Activated naive CD4-positive, alpha-beta T cell treated with anti-CD3 and anti-CD28 coated beads, Interleukin-2, amount 10 ng/mL, durations not matched to agents 7 days and 5 days (primary cell): ENCODE results near the gene ITK.

Experiments used
- CTCF ChIA-PET: fragments of 350-600 bp; sonication (Branson Sonifier 250); formaldehyde crosslinking; loops from one replicate; lab custom pipeline; 2021; ENCODE audit warnings: antibody characterized with exemption; lab: Charles Lee
- DNase-seq: peaks from one replicate; pipeline ENCODE4 v3.0.0-alpha.2; 2020
- H3K27ac Mint-ChIP-seq: one replicate; pipeline ENCODE4 v1.8.0; 2021; ENCODE audit warnings: mild to moderate bottlenecking, moderate library complexity, mixed read lengths
- H3K27me3 Mint-ChIP-seq: one replicate; pipeline ENCODE4 v1.8.0; 2021; ENCODE audit warnings: mild to moderate bottlenecking, mixed read lengths
- H3K36me3 Mint-ChIP-seq: one replicate; pipeline ENCODE4 v1.8.0; 2021; ENCODE audit warnings: mixed read lengths
- H3K4me1 Mint-ChIP-seq: one replicate; pipeline ENCODE4 v1.8.0; 2021; ENCODE audit warnings: mixed read lengths
- H3K4me3 Mint-ChIP-seq: one replicate; pipeline ENCODE4 v1.8.0; 2021; ENCODE audit warnings: mild to moderate bottlenecking, moderate library complexity, mixed read lengths
- H3K9me3 Mint-ChIP-seq: one replicate; pipeline ENCODE4 v1.8.0; 2021; ENCODE audit warnings: mixed read lengths

The ITK gene

DNA sequence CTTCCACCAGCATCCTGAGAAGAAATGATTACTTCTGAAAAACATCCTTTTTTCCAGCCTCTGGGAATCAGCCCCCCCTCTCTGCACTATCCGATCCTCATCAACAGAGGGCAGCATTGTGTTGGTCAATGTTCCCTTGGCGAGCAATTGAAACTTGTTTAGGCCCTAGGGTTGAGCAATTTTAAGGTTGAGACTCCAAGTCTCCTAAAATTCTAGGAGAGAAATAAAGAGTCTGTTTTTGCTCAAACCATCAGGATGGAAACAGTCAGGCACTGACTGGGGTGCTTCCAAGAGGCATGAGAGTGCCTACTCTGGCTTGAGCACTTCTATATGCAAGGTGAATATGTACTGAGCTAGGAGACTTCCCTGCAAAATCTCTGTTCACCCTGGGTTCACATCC lies 72.9 kb downstream of the ITK start:
- Mint-ChIP-seq H3K9me3 (no peaks in the 10 kb centered on the region), H3K36me3 (peaks cover 87% of the 10 kb centered on the region), H3K4me3 (peak overlapping the region; percentile 16), H3K27me3 (no peaks in the 10 kb centered on the region), H3K4me1 (peaks cover 97% of the 10 kb centered on the region), H3K27ac (peak overlapping the region; percentile 95)
- CTCF ChIA-PET: interaction anchor here (0.6 to 3.8 kb wide), 20 partner anchors 8 to 104 kb away, joined by 3 to 27 read pairs (median 6); no protein-coding TSS in a partner anchor
- DNase-seq: no peak

DNA sequence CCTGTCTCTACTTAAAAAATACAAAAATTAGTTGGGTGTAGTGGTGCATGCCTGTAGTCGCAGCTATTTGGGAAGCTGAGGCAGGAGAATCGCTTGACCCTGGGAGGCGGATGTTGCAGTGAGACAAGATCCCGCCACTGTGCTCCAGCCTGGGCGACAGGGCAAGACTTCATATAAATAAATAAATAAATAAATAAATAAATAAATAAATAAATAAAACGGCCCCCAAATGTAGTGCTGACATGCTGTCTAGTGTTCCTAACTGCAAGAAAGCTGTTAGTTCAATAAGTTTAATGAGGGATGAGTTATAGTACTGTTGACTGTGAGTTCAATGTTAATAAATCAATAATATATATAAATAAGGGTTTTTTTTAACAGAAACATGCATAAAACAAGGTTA lies 77.8 kb downstream of the ITK start:
- Mint-ChIP-seq H3K4me1 (peaks cover 81% of the 10 kb centered on the region), H3K27ac (no peak overlapping the region), H3K27me3 (no peaks in the 10 kb centered on the region), H3K9me3 (peaks cover 2% of the 10 kb centered on the region), H3K4me3 (no peak overlapping the region), H3K36me3 (peaks cover 51% of the 10 kb centered on the region)
- CTCF ChIA-PET: interaction anchor here (1.6 kb wide), 1 partner anchor 8 kb away, joined by 3 read pairs; no protein-coding TSS in a partner anchor
- no peak for DNase-seq

DNA sequence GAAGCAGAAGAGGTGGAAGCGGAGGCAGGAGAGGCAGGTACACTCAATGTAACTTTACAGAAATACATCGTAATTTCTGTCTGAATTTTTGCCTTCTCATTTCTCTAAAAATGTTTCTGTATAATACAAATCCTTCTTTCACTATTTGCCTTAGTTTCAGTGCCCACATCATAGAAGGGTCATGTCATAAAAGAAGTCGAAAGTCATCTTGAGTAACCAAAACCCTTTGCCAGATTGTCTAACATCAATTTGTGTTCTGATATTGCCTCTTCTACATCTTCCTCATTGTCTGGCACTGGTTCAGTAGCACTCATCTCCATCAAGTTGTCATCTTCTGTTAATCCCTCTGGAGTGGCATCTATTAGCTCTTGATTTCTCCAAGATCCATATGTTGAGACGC lies 79.1 kb downstream of the ITK start:
- no peak overlapping the region for H3K4me3 Mint-ChIP-seq
- H3K27me3 Mint-ChIP-seq: no peaks in the 10 kb centered on the region
- H3K9me3 Mint-ChIP-seq: peaks cover 2% of the 10 kb centered on the region
- CTCF ChIA-PET: no interaction called here
- DNase-seq: no peak
- H3K4me1 Mint-ChIP-seq: peaks cover 81% of the 10 kb centered on the region
- H3K36me3 Mint-ChIP-seq: peaks cover 43% of the 10 kb centered on the region
- peak overlapping the region; percentile 24 for H3K27ac Mint-ChIP-seq

DNA sequence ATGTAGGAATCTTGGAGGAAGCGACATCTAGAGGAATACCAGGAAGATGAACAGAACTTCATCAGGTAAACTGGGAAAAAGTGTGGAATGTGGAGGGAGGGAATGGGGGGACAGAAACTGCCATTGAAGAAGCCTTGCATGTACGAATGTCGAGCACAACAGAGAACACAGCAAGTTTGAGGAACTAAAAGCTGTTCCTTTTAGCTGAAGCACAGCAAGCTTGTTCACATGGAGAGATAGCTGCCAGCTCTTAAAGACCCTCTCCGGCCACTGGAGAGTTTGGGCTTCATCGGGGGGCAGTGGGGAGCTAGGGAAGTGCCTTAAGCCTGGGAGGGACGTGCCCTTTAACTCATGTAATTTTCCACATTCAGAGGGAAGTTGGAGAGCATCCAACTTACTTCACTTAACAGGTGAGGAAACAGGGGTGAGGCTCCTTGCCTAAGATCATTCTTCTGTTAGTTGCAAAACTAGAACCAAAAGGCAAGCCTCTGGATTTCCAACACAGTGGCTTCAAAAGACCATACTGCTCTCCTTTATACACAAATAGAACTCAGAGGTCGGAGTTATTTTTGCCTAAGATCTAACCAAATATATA lies 83.0 kb downstream of the ITK start:
- H3K27me3 Mint-ChIP-seq: peaks cover 3% of the 10 kb centered on the region
- H3K27ac Mint-ChIP-seq: peak overlapping the region; percentile 34
- peaks cover 2% of the 10 kb centered on the region for H3K9me3 Mint-ChIP-seq
- H3K4me1 Mint-ChIP-seq: peaks cover 62% of the 10 kb centered on the region
- peaks cover 33% of the 10 kb centered on the region for H3K36me3 Mint-ChIP-seq
- DNase-seq: no peak
- H3K4me3 Mint-ChIP-seq: no peak overlapping the region
- CTCF ChIA-PET: interaction anchor here (1.2 to 2.1 kb wide), 3 partner anchors 10 to 13 kb away, joined by 3 to 14 read pairs (median 4); no protein-coding TSS in a partner anchor

DNA sequence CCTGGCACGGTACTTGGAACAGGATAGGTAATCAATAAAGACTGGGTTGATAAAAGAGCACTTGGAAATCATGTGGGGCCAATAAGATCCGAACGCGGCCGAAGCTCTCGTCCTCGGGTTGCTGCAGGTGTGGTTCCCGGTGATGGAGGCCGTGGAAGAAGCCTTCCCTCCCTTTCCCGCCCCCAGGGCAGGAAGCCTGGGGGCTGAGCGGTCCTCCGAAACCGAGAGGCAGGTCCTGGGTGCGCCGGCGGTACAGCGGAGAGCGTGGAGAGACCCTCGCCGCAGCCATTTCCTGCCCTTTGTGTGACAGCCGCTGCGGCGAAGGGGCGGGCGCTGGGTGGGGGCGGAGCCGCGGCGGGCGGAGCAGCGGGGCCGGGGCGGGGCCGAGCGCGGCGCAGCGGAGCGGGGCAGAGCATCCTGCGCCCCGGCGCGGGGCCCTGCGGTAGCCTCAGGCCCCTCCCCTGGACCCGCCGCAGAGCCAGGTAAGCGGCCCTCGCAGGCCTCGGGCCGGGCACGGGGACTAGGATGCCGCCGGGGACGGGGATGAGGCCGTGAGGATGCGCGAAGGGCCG lies 85.2 kb downstream of the ITK start, which contains the start of gene CYFIP2:
Gene CYFIP2, plus strand, starts transcription at position 410 of the 572 bp plus-strand sequence. CDS start 19,239 bp downstream, outside the sequence.
- CTCF ChIA-PET: interaction anchor here (1.3 kb wide), 1 partner anchor 47 kb away, joined by 3 read pairs; no protein-coding TSS in a partner anchor
- Mint-ChIP-seq H3K27ac (peak within 1 kb of the TSS; percentile 96), H3K4me3 (peak within 1 kb of the TSS; percentile 86), H3K4me1 (peaks cover 63% of the 10 kb centered on the region), H3K36me3 (peaks cover 52% of the 10 kb centered on the region), H3K9me3 (no peaks in the 10 kb centered on the region), H3K27me3 (peaks cover 3% of the 10 kb centered on the region)
- peak; percentile 93 for DNase-seq

DNA sequence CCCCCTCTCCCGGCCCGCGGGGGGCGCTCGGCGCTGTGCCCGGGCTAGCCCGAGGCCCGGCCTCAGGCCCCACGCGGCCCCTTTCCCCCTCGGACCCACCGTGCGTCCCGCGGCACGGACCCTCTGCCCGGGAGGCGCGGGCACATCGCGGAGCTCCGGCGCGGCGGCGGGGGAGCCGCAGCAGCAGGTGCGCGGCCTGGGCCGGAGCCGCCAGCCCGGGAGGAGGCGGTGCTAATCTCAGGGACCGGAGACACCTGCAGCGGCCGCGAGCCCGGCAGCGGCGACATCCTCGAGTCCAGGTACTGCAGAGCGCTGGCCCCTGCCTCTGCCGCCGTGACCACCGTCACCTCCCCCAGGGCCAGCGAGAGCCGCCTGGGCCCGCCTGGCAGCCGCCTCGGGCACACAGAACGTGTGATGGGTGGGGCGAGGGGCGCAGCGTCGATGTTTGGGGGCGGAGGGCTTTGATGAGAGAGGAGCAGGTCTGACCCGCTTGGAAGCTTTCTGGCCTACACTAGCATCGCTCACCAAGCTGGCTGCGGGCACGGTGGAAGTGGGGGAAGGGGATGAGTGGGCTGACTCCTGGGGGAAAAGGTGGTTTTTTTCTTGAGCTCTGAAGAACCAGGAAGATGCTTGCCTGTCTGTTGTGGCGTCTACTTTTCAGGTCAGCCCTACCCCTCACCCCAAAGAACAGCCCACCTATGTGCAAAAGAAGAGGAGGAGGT lies 85.8 kb downstream of the ITK start:
- Mint-ChIP-seq H3K4me3 (peak overlapping the region; percentile 85), H3K9me3 (no peaks in the 10 kb centered on the region), H3K36me3 (peaks cover 53% of the 10 kb centered on the region), H3K27ac (peak overlapping the region; percentile 84), H3K4me1 (peaks cover 63% of the 10 kb centered on the region), H3K27me3 (peaks cover 3% of the 10 kb centered on the region)
- peak; percentile 75 for DNase-seq
- CTCF ChIA-PET: interaction anchor here (0.7 to 1.9 kb wide), 6 partner anchors 8 to 82 kb away, joined by 3 to 8 read pairs (median 3); no protein-coding TSS in a partner anchor

DNA sequence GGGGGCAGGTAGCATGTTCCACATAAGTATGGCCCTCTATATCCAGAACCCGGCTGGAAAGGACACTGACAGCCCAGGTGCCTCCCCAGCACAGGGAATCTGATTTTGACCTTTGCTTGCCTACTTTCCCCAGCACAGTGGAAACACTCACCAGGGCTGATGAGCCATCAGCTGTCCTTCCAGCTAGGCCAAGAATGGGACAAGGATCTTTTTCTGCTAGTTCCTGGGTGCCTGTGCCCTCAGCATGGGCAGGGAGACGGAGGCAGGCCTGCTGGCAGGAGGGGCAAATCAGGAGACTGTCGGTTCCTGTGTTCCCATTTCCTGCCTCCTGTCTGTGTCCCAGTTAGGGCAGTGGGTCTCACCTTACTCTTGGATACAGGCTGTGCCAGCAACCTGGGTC lies 86.4 kb downstream of the ITK start:
- H3K4me1 Mint-ChIP-seq: peaks cover 67% of the 10 kb centered on the region
- CTCF ChIA-PET: interaction anchor here (0.7 to 1.9 kb wide), 9 partner anchors 9 to 112 kb away, joined by 3 to 9 read pairs (median 3); no protein-coding TSS in a partner anchor
- peaks cover 59% of the 10 kb centered on the region for H3K36me3 Mint-ChIP-seq
- H3K9me3 Mint-ChIP-seq: no peaks in the 10 kb centered on the region
- peak overlapping the region; percentile 85 for H3K4me3 Mint-ChIP-seq
- H3K27ac Mint-ChIP-seq: peak overlapping the region; percentile 84
- DNase-seq: no peak
- peaks cover 3% of the 10 kb centered on the region for H3K27me3 Mint-ChIP-seq

DNA sequence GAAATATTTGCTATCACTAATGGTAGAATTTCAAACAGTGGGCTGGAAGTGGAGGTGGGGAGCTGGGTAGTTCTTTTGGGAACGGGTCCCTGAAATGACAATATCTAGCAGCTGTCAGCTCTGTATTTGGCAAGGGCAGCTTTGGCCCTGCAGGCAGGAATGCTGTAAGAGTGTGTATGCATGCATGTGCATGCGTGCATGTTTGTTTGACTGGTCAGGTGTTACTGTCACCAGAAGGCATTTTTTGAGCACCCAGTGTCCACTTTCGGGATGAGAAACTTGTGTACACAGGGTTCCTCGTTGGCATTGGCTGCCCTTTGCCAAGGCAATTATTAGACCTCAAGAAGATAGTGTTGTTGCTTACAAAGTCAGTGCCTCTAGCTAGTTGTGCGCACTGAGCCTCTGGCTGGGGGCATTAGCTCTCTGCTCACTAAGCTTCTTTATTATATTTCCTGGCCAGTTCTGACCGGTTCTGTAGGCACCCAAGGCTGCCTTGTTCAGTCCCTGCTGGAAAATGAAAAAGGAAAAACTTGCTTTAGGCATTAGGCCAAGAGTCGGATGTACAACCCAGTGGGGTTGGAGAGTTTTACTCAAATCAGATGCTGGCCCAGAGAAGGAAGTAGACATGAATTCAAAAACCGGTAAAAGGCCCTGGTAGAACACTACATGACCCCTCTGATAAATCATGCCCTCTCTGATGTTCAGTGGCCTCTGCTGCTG lies 87.3 kb downstream of the ITK start:
- Mint-ChIP-seq H3K4me1 (peaks cover 73% of the 10 kb centered on the region), H3K27me3 (peaks cover 3% of the 10 kb centered on the region), H3K4me3 (peak overlapping the region; percentile 85), H3K36me3 (peaks cover 61% of the 10 kb centered on the region), H3K9me3 (no peaks in the 10 kb centered on the region), H3K27ac (peak overlapping the region; percentile 84)
- DNase-seq: no peak
- CTCF ChIA-PET: interaction anchor here (0.8 to 1.9 kb wide), 6 partner anchors 15 to 113 kb away, joined by 3 to 9 read pairs (median 4); no protein-coding TSS in a partner anchor

DNA sequence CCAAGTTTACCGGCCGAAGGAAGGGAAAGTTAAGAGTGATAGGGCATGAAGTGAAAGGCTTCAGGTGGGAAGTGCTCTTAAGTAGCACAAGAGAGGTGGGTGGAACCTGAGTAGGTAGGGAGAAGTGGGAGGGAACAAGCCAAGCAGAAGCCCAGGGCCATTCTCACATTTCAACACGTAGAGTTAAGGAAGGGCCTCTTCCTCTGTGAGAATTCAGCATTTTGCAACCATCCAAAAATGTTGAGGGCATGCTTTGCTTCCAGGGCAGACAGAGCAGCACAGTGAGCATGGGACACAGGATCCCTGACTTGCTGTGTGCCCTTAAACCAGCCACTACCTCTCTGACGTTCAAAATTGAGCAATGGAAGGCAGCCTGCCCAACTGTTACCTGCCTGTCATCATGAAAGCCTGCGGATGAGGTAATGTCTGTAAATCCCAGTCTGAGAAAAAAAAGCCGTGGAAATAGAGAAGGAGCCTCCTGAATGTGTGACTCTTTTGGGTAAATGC lies 88.6 kb downstream of the ITK start:
- H3K27me3 Mint-ChIP-seq: peaks cover 3% of the 10 kb centered on the region
- CTCF ChIA-PET: no interaction called here
- peaks cover 59% of the 10 kb centered on the region for H3K36me3 Mint-ChIP-seq
- peaks cover 73% of the 10 kb centered on the region for H3K4me1 Mint-ChIP-seq
- peak; percentile 57 for DNase-seq
- H3K4me3 Mint-ChIP-seq: peak overlapping the region; percentile 85
- H3K9me3 Mint-ChIP-seq: no peaks in the 10 kb centered on the region
- H3K27ac Mint-ChIP-seq: peak overlapping the region; percentile 99

DNA sequence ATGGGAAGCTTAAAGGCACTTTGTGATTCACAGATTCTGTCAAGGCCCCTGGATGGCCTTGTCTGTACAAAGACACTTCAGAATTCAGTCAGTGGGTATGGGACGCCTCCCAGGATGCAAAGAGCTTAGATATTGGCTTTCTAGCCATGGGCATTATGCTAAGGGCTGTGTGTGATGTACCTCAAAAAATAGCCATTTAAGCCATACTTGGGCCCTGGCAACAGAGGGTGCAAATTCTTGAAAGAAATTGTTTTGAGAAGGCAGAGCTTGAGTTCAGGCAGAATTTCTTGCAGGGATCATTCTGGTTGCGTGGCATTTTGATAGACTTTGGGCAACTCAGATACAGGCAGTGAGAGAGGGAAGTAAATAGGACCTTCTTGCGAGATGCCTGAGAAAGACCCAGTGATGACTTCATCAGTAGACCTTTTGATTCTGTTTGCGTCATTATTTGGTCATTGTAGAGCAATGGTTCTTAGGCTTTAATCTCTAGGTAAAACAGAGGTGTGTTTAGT lies 89.2 kb downstream of the ITK start:
- peaks cover 3% of the 10 kb centered on the region for H3K27me3 Mint-ChIP-seq
- CTCF ChIA-PET: no interaction called here
- DNase-seq: no peak
- H3K4me1 Mint-ChIP-seq: peaks cover 72% of the 10 kb centered on the region
- peak overlapping the region; percentile 85 for H3K4me3 Mint-ChIP-seq
- no peaks in the 10 kb centered on the region for H3K9me3 Mint-ChIP-seq
- H3K27ac Mint-ChIP-seq: peak overlapping the region; percentile 99
- H3K36me3 Mint-ChIP-seq: peaks cover 62% of the 10 kb centered on the region

DNA sequence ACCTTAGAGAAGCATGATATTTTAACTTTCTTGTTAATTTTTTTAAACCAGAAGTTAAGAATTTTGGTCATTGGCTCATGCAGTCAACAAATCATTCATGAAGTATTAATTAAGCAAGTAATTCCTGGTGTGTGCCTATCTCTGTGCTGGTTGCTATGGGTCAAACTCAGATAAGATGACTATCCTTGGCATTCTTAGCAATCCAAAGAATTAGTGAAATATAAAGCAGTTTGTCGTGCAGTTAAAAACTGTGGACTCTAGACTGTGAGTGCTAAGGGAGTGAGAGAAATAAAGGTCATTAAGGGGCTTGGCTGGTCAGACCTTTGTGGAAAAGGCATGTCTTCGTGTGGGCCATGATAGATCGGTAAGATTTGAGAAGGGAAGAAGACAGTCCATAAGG lies 90.1 kb downstream of the ITK start:
- peaks cover 66% of the 10 kb centered on the region for H3K4me1 Mint-ChIP-seq

DNA sequence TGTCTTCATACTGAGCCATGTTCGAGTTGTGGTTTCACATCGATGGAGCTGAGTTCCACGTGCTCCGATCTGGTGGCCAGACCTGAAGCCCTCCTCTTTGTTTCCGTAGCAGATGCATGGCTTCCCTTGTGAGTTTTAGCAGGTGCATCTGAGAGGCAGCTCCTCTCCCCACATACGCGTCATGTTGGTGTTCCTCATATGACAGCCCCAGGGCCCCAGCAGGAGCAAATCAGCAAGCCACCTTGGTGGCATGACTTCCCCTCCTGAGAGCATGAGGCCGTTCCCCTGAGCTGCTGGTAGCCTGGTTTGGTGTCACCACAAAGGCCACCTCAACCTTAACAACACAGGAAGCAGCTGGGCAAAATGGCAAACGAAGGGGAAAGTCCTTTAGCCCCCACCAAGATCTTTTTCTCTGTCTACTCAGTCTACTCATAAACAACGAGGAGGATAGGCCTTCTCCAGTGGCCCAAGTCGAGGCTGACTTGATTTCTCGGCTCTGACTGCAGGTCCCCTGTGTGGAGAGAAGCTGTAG lies 91.2 kb downstream of the ITK start:
- DNase-seq: peak; percentile 95
- H3K27ac Mint-ChIP-seq: peak overlapping the region; percentile 99
- no peaks in the 10 kb centered on the region for H3K27me3 Mint-ChIP-seq
- peaks cover 76% of the 10 kb centered on the region for H3K4me1 Mint-ChIP-seq
- peak overlapping the region; percentile 85 for H3K4me3 Mint-ChIP-seq
- no peaks in the 10 kb centered on the region for H3K9me3 Mint-ChIP-seq
- peaks cover 68% of the 10 kb centered on the region for H3K36me3 Mint-ChIP-seq
- CTCF ChIA-PET: interaction anchor here (0.9 to 3.5 kb wide), 9 partner anchors 12 to 56 kb away, joined by 3 to 27 read pairs (median 5); no protein-coding TSS in a partner anchor

More for the DNA sequence above, 90.1 kb downstream of the ITK start:
- Mint-ChIP-seq H3K9me3 (no peaks in the 10 kb centered on the region), H3K27ac (peak overlapping the region; percentile 99), H3K36me3 (peaks cover 63% of the 10 kb centered on the region), H3K4me3 (peak overlapping the region; percentile 85), H3K27me3 (peaks cover under 1% of the 10 kb centered on the region)
- CTCF ChIA-PET: interaction anchor here (0.9 kb wide), 1 partner anchor 57 kb away, joined by 3 read pairs; no protein-coding TSS in a partner anchor
- no peak for DNase-seq

DNA sequence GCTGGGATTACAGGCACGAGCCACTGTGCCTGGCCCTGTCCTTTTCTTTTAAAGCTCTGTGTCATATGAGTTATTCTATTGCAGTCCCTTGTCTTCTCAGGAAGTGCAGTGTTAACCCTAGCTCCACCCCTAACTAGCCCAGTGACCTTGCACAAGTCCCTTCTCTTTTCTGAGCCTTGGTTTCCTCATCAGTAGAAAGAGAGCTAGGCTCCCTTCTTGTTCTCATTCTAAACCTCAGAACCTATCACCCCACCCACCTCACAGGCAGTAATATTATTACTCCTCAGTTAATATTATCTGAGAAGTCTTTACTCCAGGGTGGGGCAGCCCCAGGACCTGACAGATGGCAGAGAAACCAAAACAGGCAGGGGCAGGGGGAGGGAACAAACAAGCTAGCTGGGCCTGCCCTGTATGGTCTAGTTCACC lies 92.5 kb downstream of the ITK start:
- Mint-ChIP-seq H3K27me3 (no peaks in the 10 kb centered on the region), H3K27ac (peak overlapping the region; percentile 99), H3K4me3 (peak overlapping the region; percentile 67), H3K4me1 (peaks cover 83% of the 10 kb centered on the region), H3K36me3 (peaks cover 63% of the 10 kb centered on the region), H3K9me3 (no peaks in the 10 kb centered on the region)
- DNase-seq: peak; percentile 45
- CTCF ChIA-PET: interaction anchor here (0.7 to 3.5 kb wide), 10 partner anchors 11 to 124 kb away, joined by 3 to 27 read pairs (median 6); no protein-coding TSS in a partner anchor
